ENCODE results near the gene TRIM47. TPM values are rescaled to one million over a fixed set of nuclear protein-coding genes. Genes with fewer than 3 reads are reported as not detected.

TRIM47 gene
- total RNA-seq, 4 donors from 2014 or later: 67.8 to 147 (median 81.9) TPM

- Histone ChIP-seq H3K27me3 (no peaks in the 10 kb centered on the region), H3K9me3 (no peaks in the 10 kb centered on the region), H3K27ac (replicated peaks in 1 of 4) (no peak overlapping the region), H3K4me1 (peaks cover 0 to 20% (median 15%) of the 10 kb centered on the region in 4 donors), H3K4me3 (no peak overlapping the region), H3K36me3 (peaks cover 0 to 76% (median 23%) of the 10 kb centered on the region in 4 donors)
- no peak for DNase-seq (ENCODE audit: extremely low spot score)
- TF ChIP-seq POLR2A (IDR thresholded peaks at IDR 0.05; ENCODE audit: low read depth) (no peak), EP300 (IDR thresholded peaks at IDR 0.05) (no peak), POLR2AphosphoS5 (IDR thresholded peaks at IDR 0.05) (no peak), CTCF (IDR thresholded peaks at IDR 0.05) (no peak)
- WGBS: 81% methylated on average over 7 of the region's 7 CpGs
- intact Hi-C loops (cut with DNase I): no loop called here
These were observed 40.5 kb downstream of the TRIM47 start for GRCh38 chr17:75837899-75838298.

- WGBS: 87% methylated on average over 9 of the region's 9 CpGs
- TF ChIP-seq POLR2AphosphoS5 (IDR thresholded peaks at IDR 0.05): no peak
- TF ChIP-seq CTCF (IDR thresholded peaks at IDR 0.05): no peak
- TF ChIP-seq POLR2A (IDR thresholded peaks at IDR 0.05; ENCODE audit: low read depth): no peak
- no peak for TF ChIP-seq EP300 (IDR thresholded peaks at IDR 0.05)
- peaks cover 0 to 66% (median 23%) of the 10 kb centered on the region in 4 donors for H3K36me3 ChIP-seq
These were observed 41.8 kb downstream of the TRIM47 start for GRCh38 chr17:75836605-75837004.

GRCh38 chr17:75835654-75835987 is 42.8 kb downstream of the TRIM47 start:
- intact Hi-C loops (cut with DNase I): no loop called here
- Histone ChIP-seq H3K4me3 (no peak overlapping the region), H3K36me3 (peaks cover 0 to 73% (median 23%) of the 10 kb centered on the region in 4 donors), H3K27ac (replicated peaks in 1 of 4) (no peak overlapping the region), H3K9me3 (no peaks in the 10 kb centered on the region), H3K4me1 (peaks cover 10 to 27% (median 22%) of the 10 kb centered on the region in 4 donors), H3K27me3 (no peaks in the 10 kb centered on the region)
- TF ChIP-seq EP300 (IDR thresholded peaks at IDR 0.05): no peak
- TF ChIP-seq CTCF (IDR thresholded peaks at IDR 0.05): no peak
- no peak for TF ChIP-seq POLR2AphosphoS5 (IDR thresholded peaks at IDR 0.05)
- TF ChIP-seq POLR2A (IDR thresholded peaks at IDR 0.05; ENCODE audit: low read depth): no peak
- no peak for DNase-seq (ENCODE audit: extremely low spot score)
- WGBS: 55% methylated on average over 5 of the region's 9 CpGs

More at GRCh38 chr17:75836605-75837004, 41.8 kb downstream of the TRIM47 start:
- DNase-seq (ENCODE audit: extremely low spot score): no peak
- no peak overlapping the region for H3K27ac ChIP-seq (replicated peaks in 1 of 4)
- H3K4me1 ChIP-seq: peaks cover 10 to 27% (median 22%) of the 10 kb centered on the region in 4 donors
- no peak overlapping the region for H3K4me3 ChIP-seq
- no peaks in the 10 kb centered on the region for H3K27me3 ChIP-seq
- intact Hi-C loops (cut with DNase I): no loop called here
- no peaks in the 10 kb centered on the region for H3K9me3 ChIP-seq

GRCh38 chr17:75834928-75835653 is 43.3 kb downstream of the TRIM47 start:
- Histone ChIP-seq H3K4me3 (no peak overlapping the region), H3K9me3 (no peaks in the 10 kb centered on the region), H3K4me1 (peaks cover 10 to 27% (median 22%) of the 10 kb centered on the region in 4 donors), H3K27ac (replicated peaks in 1 of 4) (no peak overlapping the region), H3K27me3 (no peaks in the 10 kb centered on the region), H3K36me3 (peaks cover 0 to 73% (median 25%) of the 10 kb centered on the region in 4 donors)
- intact Hi-C loops (cut with DNase I): no loop called here
- DNase-seq (ENCODE audit: extremely low spot score): no peak
- WGBS: 65% methylated on average over 10 of the region's 24 CpGs
- TF ChIP-seq EP300 (IDR thresholded peaks at IDR 0.05): no peak
- no peak for TF ChIP-seq CTCF (IDR thresholded peaks at IDR 0.05)
- no peak for TF ChIP-seq POLR2A (IDR thresholded peaks at IDR 0.05; ENCODE audit: low read depth)
- no peak for TF ChIP-seq POLR2AphosphoS5 (IDR thresholded peaks at IDR 0.05)

All from esophagus muscularis mucosa (tissue), 4 donors.